GM19193 (cell line): Measurements from ENCODE around the gene SLC8A1.

Experiments
- POLR2A ChIP-seq: IDR thresholded peaks from 4 replicates; pipeline ENCODE4 v1.6.1; 2011; ENCODE audit not compliant: insufficient read depth, insufficient read length; ENCODE audit errors: extremely low read depth

The SLC8A1 gene

DNA sequence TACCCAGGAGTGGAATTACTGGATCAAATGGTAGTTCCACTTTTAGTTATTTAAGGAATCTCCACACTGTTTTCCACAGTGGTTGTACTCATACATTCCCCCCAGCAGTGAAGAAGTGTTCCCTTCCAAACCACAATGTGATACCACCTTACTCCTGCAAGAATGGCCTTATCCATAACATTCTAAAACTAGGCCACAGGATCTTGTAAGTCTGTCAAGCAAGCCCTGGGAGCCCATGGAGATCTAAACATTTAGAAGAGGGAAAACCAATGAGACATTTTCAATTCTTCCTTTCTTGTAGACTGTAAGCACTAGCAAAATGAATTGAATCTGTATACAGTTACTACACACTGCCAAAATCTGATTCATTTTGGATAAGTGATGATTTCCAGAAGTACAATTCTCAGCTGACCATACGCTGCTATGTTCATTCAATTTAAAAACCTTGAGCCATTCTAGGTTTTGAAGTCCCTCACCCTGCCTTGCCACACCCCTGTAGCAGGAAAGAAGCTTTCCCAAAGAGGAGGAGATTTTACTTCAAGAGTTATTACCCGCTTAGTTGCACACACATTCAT is 149.1 kb downstream of the SLC8A1 start:
- TF ChIP-seq POLR2A: no peak

DNA sequence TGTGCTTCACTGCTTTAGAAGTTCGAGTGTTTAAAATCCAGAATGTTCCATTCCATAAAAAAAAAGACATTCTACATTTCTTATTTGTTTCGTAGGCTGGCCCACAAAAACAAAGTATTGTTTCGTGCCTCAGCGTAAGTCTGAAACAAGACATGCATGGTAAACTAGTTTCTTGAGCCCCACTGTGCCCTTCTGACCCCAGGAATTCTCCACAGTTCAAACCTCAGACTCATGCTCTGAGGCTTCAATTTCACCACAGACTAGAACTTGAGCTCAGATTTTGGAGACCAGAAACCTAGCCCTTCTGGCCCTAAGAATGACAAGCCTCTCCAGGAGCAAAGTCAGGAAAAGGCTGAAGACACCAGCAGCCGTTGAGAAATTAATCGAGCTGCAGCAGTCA is 151.5 kb downstream of the SLC8A1 start:
- TF ChIP-seq POLR2A: no peak

DNA sequence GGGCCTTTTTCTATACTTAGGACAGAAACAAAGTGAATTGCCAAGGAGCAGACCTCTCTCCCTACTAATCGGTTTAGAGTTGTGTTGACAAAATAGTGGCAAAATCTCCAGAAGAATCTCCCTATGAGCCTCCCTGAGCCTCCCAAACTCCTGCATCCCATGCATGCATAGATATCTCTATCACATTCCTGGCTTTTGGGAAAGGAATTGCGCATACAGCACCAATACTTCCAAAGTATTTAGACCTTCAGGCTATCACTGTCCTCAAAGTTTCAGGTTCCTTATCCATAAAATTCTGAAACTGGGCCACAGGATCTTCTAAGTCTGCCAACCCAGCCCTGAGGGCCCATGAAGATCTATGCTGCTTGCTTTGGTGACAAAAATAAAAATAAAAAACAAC is 152.1 kb downstream of the SLC8A1 start:
- no peak for TF ChIP-seq POLR2A

DNA sequence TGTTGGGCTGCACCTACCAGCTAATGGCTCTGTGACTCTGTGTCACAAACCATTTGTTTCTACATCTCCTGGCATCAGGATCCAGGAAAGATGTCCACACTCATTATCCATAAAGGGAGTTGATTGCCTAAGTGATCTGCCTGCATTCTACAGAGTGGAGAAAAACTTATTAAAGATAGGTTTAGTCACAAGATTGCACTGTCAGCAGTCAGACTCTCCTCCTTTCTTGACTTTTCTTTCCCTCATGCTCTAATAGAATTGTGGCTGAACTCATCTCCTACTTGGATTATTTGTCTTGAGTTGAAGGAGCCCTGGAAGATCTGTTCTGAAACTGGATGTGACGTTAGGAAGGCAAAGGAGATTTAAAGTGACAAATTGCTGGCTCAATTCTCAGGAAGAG is 152.7 kb downstream of the SLC8A1 start:
- TF ChIP-seq POLR2A: no peak

DNA sequence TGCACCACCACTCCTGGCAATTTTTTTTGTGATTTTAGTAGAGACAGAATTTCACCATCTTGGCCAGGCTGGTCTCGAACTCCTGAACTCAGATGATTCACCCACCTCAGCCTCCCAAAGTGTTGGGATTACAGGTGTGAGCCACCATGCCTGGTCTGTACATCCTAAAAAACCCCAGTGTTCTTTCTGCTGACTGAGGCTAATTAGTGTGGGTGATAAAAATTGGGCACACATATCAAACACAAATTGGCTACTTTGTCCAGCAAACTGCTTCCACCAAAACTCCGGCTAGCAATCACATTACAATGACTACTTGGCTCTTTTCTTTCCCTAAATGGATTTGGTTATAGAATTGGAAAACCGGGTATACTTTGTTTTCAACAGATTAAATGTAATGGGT is 153.9 kb downstream of the SLC8A1 start:
- no peak for TF ChIP-seq POLR2A

DNA sequence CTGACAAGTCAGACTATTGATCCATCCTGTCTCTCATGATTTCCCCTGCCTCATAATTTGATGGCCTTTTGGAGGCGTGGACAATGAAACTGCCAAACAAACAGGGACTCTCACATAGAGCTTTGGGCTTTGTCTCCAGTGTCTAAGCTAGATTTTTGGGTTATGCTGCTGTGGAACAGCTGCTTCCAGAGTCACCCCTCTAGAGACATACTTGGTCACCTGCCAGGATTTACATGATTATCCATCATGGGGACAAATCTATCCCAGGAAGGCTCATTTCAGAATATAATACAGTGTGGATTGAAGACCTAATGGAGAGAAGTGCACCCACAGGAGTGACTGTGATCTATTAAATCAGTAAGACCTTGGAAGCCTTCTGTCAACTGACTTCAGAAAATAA is 159.6 kb downstream of the SLC8A1 start:
- no peak for TF ChIP-seq POLR2A

DNA sequence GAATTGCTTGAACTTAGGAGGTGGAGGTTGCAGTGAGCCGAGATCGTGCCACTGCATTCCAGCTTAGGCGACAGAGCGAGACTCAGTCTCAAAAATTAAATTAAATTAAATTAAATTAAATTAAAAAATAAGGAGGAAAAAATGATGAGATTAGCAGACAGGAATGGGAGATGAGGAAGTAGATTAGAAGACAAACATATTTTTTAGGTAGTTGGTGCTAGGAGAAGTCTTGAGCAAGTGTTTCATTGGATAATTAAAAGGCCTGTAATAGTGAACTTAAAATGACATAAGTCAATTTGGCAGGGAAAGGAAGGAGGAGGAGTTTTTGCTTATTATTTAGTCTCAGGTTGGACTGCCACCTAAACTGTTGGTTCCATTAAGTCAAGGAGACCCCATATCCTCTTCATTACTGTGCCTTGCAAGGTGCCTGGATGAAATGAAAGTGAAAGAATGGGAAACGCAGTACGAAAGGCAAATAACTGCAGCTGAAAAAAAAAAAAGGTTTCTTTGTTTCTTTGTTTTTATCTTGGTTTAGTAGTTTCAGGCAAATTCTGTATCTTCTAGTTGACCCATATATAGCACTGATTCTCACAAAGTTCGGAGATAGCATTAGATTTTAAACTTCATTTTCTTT is 162.0 kb downstream of the SLC8A1 start:
- no peak for TF ChIP-seq POLR2A

DNA sequence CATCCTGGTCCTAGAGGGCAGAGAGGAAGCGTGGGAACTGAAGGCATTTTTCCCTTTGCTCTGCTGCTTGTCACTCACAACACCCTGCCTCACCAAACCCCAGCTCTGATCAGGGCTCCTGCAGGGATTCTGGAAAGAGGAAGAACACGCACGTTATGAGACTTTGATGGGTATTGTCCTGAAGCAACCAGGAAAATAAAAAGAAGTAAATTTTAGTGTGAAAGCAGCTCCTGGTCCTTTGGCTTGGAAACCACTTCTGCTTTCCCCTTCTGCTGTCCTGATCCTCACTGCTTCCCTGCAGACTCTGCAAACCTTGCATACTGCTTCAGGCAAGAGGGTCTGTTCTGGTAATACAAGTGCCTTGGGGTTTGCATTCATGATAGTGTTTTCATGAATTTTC is 164.1 kb downstream of the SLC8A1 start:
- no peak for TF ChIP-seq POLR2A

DNA sequence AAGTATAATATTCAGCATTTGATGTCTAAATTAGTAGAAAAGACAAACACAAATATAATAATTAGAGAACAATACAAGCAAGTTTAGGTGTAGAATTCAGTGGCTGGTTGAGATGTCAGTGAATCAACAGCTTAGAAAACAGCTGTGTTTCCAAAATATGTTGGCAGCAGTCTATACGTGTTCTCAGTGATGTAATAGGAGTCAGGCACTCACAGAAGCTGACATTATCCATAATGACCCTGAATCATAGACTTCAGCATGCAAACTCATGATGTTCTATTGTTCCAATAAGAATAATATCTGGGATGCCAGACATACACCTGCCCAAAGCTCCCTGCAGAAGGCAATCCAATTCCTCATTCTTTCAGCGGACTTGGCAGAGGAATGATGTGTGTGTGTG is 164.7 kb downstream of the SLC8A1 start:
- TF ChIP-seq POLR2A: no peak

DNA sequence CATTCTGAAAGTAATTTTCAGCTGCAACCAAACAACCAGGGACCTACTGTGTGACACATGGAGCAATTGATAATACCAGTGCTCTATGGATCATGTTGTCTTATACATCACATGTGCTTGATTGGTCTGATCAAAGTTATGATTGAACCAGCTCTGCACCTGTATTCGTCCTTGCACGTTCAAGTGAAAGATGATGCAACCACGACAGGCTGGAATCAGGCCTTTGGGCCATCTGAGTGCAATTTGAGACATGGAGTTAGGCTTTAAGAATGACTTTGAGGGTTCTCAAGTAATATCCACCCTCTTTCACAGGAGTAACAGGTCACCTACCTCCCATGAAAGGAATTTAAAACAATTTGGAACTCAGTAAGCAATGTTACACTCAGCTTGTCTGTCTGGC is 165.2 kb downstream of the SLC8A1 start:
- no peak for TF ChIP-seq POLR2A

DNA sequence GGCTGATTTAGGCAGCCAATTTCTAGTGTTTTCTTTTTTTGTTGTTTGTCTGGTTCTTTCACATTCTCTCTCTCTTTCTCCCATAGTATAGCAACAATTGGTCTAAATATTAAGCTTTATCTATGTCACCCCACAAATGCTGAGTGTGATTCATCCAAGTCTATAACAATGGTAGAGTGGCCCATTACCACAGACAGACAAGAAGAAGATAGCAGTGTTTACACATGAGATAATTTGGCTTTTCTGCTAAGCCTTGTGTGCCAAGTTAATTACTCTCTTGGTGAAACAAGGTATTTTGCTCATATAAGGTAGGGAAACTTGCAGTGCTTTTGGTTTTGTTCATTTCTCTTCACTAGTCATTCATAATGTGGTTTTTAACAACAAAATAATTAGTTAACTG is 166.5 kb downstream of the SLC8A1 start:
- no peak for TF ChIP-seq POLR2A

DNA sequence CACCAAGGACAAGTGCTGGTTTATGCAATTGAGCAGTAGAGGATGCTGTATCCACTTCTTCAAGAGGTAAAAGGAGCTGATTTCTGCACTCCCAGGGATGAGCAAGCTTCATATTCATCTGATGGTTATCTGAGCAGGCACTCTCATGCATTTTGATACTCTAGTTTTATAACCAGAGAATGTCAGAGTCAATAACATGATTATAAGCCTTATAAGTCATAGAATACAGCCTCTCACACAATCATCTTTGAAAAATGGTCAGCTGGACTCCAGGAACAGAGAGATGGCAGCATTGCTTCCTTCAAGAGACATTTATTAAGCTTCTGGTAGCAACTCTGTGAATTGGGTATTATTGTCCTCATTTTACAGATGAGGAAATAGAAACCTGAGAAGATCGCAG is 167.1 kb downstream of the SLC8A1 start:
- no peak for TF ChIP-seq POLR2A

DNA sequence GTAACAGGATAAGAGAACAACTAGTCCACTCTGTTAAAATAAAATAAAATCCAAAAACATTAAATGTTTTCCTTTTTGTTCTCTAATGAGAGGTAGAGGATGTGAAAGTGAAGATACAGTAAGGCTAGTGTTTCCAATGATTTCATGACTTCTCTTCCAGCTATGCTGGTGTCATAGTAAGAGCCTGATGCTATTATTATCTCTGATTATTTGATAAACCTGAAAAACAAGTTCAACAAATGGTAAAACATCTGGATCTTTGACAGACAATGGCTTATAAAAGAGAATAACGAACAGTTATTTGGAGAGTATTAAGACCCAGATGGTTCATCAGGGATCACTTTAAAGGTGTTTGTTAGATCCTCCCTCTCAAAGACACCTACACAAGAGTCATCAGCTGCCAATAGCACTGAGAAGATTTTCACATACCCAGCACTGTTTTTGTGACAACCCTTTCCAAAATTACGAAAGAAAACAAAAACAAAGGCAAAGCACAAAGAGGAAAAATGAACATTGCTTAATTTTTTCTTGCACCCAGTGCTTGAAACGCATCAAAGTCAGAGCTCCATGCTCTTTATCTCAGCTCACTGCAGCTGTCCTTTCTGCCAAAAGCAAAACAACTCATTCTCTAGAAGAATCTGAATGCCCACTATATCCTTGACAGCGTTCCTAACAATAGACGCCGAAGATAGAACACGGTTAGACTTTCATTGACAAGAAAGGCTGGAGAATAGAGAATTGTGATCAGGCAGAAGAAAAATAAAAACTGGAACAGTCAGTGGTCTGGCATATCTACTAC is 168.6 kb downstream of the SLC8A1 start:
- TF ChIP-seq POLR2A: no peak

DNA sequence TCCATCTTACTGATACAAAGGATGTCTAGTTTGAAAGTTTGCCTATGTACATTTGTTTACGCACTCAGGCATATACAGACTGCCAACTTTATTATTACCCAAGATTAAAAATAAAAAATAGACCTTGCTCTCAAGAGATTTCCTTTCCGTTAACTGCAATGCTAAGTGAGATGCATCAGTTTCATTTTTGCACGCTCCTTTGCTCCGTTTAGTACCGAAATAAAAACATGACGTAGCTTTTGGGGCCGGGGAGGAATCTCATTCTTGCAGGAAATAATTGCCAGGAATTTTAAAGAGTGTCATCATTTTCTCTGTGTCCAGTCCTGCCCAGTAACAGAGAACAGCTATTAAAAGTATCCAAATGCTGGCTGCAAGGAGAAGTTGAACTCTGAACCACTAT is 169.5 kb downstream of the SLC8A1 start:
- TF ChIP-seq POLR2A: no peak

DNA sequence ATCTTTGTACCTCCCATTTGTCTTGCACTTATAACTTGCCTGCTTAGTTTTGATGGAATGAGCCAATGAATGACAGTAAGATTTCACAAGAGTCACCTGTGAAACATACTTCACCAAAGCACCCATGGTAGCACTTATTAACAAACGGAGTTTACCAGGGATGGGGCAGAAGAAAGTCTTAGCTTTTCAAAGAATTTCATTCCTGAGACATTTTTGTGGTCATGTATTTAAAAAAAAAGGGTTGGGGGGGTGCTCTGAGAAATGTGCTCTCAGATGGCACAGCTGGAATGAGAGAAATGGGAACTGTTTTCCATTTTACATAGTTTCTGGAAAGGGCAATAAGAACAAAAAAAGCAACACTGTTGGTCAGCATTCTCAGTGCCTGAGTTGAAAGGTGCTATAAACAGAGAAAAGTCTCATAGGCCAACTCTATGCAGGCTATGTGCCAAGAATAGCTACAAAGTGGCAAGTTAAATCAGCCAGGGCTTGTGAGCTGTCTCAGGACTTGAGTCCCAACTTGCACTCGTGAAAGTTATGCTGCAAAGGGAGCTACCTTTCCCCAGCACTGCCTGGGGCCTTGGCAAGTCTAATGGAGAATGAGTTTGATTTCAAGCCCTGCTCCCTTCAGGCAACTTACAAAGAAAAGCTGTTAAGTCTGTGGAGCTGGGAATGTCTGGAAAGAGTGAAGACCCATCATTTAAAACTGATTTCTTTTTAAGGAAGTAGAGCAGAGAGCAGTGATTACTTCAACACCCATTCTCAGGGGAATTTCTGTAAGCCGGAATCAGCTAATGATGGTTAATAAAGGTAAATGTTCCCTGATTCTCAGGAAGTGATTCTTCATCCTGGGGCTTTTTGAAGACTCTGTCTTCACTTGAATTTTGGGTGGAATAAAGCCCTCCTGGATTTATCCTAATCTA is 170.6 kb downstream of the SLC8A1 start:
- no peak for TF ChIP-seq POLR2A
